HFF-Myc (cell line): ENCODE results near the gene RASL12.

Source experiments
- DNase-seq: peaks from one replicate; pipeline ENCODE4 v3.0.0-alpha.2; 2011; ENCODE audit warnings: low read depth; ENCODE audit errors: extremely low read depth
- H3K4me3 ChIP-seq: replicated peaks from 2 replicates; pipeline ENCODE4 v1.5.1; 2011; ENCODE audit warnings: low read depth, mild to moderate bottlenecking, control low read depth, low read length
- TF ChIP-seq, protein P1 (sequence below): IDR thresholded peaks from 2 replicates; pipeline ENCODE4 v1.5.1; 2012; ENCODE audit warnings: mild to moderate bottlenecking, low read depth, low read length, control low read depth; ENCODE audit errors: missing control alignments

The RASL12 gene

GRCh38 chr15:65067645-65068402 is at the start of gene RASL12:
TSS of gene RASL12 (minus strand) at chr15:65067991. CDS start at chr15:65067835, 156 bp downstream.
- DNase-seq = no peak
- H3K4me3 ChIP-seq = peak within 1 kb of the TSS; percentile 40
- TF ChIP-seq, protein P1, sequence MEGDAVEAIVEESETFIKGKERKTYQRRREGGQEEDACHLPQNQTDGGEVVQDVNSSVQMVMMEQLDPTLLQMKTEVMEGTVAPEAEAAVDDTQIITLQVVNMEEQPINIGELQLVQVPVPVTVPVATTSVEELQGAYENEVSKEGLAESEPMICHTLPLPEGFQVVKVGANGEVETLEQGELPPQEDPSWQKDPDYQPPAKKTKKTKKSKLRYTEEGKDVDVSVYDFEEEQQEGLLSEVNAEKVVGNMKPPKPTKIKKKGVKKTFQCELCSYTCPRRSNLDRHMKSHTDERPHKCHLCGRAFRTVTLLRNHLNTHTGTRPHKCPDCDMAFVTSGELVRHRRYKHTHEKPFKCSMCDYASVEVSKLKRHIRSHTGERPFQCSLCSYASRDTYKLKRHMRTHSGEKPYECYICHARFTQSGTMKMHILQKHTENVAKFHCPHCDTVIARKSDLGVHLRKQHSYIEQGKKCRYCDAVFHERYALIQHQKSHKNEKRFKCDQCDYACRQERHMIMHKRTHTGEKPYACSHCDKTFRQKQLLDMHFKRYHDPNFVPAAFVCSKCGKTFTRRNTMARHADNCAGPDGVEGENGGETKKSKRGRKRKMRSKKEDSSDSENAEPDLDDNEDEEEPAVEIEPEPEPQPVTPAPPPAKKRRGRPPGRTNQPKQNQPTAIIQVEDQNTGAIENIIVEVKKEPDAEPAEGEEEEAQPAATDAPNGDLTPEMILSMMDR = no peak

DNA sequence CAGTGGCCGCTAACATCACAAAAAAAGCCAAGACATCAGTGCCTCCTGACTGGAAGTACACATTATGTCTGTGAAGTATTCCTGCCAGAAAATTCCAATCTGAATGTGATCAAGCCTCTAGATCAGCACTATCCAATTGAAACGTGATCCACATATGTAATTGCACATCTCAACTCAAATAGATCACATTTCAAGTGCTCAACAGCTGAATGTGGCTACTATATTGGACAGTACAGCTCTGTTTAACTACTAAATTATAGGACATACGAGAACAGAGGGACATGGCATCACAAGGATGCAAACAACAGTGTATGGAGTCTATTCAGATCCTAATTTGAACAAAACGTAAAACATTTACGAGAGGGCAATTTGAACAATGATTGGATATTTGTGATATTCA is 47.8 kb upstream of the RASL12 start:
- TF ChIP-seq, protein P1 = no peak
- DNase-seq = no peak
- no peak overlapping the region for H3K4me3 ChIP-seq

DNA sequence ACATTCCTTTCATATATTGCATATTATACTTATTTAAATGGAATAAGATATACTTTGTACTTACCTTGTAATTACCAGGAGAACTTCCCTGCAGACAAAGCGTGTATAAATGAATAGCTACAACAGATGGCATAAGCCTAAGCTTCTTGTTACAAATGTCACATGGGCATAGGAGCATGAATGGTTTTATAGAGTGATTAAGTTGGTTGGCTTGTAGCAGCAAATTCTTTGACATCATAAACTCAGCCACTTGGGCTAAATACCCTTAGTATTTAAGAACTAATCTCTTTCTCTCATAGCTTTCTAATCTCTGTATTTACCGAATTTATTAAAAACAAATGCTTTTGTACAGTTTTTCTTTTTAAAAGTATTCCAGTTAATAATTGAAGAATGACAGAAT is 47.3 kb upstream of the RASL12 start, which contains the start of gene UBAP1L:
UBAP1L (minus strand) TSS at position 115 of the 400 bp plus-strand sequence. CDS start 8,985 bp downstream, outside the sequence.
- no peak for DNase-seq
- H3K4me3 ChIP-seq = no peak within 1 kb of the TSS
- TF ChIP-seq, protein P1 = no peak

DNA sequence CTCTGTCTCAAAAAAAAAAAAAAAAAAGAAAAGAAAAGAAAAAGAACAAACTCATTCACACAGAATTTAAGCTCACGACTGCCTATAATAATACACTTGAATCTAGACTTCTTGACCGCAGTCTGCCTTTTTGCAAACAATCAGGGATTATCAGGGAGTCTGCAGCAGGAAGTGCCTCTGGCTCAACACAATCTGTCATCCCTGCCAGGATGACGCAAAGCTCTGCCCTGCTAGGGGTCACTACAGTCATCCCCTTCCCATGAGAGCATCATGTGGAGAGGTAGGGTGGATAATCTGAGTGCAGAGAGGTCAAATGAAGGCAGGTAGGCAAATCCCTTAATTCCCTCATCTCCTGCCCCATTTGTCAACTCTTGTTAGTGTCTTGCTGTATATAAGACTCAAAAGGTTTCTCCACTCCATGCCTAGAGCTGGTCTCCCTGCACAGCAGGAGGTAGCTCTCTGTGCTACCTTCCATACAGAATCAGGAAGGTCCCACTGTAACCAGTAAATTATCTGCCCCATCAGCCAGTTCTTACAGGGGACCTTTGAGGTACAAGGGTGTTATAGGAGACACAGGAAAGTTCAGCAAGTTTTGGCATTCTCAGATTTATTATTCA is 43.0 kb upstream of the RASL12 start:
- no peak overlapping the region for H3K4me3 ChIP-seq
- TF ChIP-seq, protein P1 = no peak
- no peak for DNase-seq

DNA sequence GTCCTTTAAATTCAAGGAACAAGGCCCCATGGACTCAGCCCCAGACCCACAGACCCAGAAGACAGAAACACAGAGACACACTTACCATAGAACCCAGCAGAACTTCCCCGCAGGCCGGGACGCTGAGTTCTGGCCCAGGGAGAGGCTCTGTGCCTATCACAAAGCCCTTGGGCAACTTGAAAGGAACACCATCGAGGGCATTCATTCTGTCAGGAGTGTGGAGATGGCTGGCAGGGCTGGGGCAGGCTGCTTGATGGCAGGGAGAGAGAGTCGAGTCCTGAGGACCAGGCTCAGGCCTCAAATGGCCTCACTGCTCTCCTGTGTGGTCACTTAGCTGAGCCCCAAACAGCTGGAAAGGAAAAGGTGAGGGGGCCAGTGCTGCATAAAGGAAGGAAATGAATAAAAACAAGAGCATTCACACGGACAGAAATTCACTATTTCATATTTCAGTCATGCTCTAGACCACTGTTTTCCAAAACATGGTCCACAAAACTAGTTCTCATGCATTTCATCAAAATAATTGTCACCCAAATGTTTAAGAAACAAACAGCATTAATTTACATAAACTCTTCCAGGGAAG is 38.3 kb upstream of the RASL12 start:
- no peak overlapping the region for H3K4me3 ChIP-seq
- DNase-seq = no peak
- TF ChIP-seq, protein P1 = no peak

DNA sequence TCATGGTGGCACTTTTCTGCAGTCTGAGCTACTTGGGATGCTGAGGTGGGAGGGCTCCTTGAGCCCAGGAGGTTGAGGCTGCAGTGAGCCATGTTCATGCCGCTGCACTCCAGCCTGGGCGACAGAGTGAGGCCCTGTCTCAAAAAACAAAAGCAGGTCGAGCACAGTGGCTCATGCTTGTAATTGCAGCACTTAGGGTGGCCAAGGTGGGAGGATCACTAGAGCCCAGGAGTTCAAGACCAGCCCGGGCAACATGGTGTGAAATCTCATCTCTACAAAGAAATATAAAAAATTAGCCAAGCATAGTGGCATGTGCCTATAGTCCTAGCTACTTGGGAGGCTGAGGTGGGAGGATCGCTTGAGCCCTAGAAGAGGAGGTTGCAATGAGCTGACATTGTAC is 37.2 kb upstream of the RASL12 start:
- TF ChIP-seq, protein P1 = no peak
- no peak for DNase-seq
- no peak overlapping the region for H3K4me3 ChIP-seq
